ENCODE measurements around the gene POLDIP2. TPM values are rescaled to one million over a fixed set of nuclear protein-coding genes. Genes with fewer than 3 reads are reported as not detected.

POLDIP2 gene
- total RNA-seq, 1 donor from 2014 or later, result 45.9 TPM

DNA sequence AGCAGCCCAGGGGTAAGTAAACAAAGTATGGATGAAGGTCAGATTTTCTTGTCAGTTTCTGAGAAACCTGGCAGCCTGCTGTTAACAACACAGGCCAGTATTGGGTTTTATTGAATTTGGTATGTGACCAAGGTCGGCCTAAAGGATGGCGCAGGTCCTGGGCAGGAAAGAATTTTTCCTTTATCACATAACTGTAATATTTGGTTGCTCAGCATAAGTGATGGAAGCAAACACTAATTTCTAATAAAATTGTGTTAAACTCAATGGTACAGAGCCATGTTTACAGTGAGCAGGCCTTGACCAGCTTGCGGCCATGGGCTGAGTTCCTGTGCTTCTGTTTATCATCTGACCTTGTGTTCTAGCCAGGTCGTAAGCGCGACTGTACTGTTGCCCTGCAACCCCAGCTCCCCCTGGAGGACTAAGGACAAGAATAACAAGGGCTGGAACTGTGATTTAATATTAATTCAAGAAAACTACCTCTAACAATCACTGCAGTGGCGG is 10.5 kb downstream of the POLDIP2 start:
- Histone ChIP-seq H3K9me3 (no peaks in the 10 kb centered on the region), H3K4me3 (no peak overlapping the region), H3K27ac (no peak overlapping the region), H3K4me1 (peaks cover 7% of the 10 kb centered on the region), H3K36me3 (peaks cover 0 to 92% of the 10 kb centered on the region in 2 donors), H3K27me3 (no peaks in the 10 kb centered on the region)
- intact Hi-C loops (cut with DNase I), result no loop called here
- no peak for DNase-seq (ENCODE audit: extremely low spot score in 2 of 2)
- TF ChIP-seq POLR2A (IDR thresholded peaks at IDR 0.05) (no peak), POLR2AphosphoS5 (IDR thresholded peaks at IDR 0.05; ENCODE audit: insufficient read depth in 1 of 2, low read depth in 1 of 2) (no peak)
- TF ChIP-seq, protein P1, sequence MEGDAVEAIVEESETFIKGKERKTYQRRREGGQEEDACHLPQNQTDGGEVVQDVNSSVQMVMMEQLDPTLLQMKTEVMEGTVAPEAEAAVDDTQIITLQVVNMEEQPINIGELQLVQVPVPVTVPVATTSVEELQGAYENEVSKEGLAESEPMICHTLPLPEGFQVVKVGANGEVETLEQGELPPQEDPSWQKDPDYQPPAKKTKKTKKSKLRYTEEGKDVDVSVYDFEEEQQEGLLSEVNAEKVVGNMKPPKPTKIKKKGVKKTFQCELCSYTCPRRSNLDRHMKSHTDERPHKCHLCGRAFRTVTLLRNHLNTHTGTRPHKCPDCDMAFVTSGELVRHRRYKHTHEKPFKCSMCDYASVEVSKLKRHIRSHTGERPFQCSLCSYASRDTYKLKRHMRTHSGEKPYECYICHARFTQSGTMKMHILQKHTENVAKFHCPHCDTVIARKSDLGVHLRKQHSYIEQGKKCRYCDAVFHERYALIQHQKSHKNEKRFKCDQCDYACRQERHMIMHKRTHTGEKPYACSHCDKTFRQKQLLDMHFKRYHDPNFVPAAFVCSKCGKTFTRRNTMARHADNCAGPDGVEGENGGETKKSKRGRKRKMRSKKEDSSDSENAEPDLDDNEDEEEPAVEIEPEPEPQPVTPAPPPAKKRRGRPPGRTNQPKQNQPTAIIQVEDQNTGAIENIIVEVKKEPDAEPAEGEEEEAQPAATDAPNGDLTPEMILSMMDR (IDR thresholded peaks at IDR 0.05), result no peak

DNA sequence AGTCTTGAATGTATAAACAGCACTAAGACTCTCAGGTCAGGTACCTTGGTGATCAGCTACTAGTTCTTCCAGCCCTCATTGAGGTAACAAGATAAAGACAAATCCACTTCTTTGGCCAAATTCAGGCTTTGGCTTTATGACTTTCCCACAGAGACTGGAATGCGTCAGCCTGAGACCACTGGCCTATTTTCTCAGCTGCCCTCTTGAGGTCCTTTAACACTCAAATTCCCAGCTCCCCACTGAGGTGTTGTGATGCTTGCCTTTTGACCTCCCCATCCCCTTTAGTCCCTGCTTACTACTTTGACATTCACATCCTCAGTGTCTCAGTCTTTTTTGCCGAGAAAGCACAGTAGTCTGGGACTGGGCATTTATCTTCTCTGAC is 11.1 kb downstream of the POLDIP2 start:
- Histone ChIP-seq H3K4me3 (no peak overlapping the region), H3K36me3 (peaks cover 0 to 92% of the 10 kb centered on the region in 2 donors), H3K9me3 (no peaks in the 10 kb centered on the region), H3K4me1 (peaks cover 7% of the 10 kb centered on the region), H3K27me3 (no peaks in the 10 kb centered on the region), H3K27ac (no peak overlapping the region)
- DNase-seq (ENCODE audit: extremely low spot score in 2 of 2), result no peak
- intact Hi-C loops (cut with DNase I), result no loop called here
- TF ChIP-seq, protein P1 (IDR thresholded peaks at IDR 0.05), result no peak
- TF ChIP-seq POLR2AphosphoS5 (IDR thresholded peaks at IDR 0.05; ENCODE audit: insufficient read depth in 1 of 2, low read depth in 1 of 2) (no peak), POLR2A (IDR thresholded peaks at IDR 0.05) (no peak)

DNA sequence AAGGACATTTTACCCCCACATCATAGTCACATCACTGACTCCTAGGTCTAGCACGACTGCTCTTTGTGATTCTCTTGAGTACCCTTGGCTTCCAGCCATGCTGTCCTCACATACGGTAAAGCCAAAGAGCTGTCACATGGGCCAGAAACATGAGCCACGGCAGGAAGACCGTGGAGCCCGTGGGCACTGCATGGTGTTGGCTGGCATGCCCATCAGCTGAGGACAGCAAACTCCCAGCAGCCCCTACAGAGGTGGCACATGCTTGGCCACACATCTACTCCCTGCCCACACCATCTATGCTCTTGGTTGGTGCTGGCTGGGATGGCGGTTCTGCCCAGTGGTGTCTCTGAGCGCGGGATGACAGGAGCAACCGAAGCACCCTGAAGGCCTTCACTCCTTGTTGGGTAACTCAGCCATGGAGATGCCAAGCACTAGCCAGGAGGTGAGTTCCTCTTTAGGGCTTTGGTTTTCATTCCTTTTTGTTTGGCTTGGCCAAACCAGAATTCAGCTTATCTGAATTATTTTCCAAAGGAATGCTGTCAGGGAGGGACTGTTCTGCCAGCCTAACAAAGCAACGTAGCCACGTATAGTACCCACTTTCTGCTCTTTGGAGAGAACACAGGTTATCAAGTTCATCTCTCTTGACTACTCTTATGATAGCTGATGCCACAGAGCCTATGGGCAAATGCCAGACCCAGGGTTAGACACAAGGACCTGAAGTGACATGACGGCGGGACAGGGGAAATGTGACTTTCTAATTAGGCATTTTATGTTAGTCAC is 11.7 kb downstream of the POLDIP2 start:
- H3K36me3 ChIP-seq, result peaks cover 0 to 92% of the 10 kb centered on the region in 2 donors
- DNase-seq (ENCODE audit: extremely low spot score in 2 of 2), result no peak
- H3K9me3 ChIP-seq, result no peaks in the 10 kb centered on the region
- peaks cover 7% of the 10 kb centered on the region for H3K4me1 ChIP-seq
- intact Hi-C loops (cut with DNase I), result no loop called here
- H3K27me3 ChIP-seq, result no peaks in the 10 kb centered on the region
- H3K4me3 ChIP-seq, result no peak overlapping the region
- no peak overlapping the region for H3K27ac ChIP-seq
- no peak for TF ChIP-seq POLR2AphosphoS5 (IDR thresholded peaks at IDR 0.05; ENCODE audit: insufficient read depth in 1 of 2, low read depth in 1 of 2)
- TF ChIP-seq, protein P1 (IDR thresholded peaks at IDR 0.05), result no peak
- TF ChIP-seq POLR2A (IDR thresholded peaks at IDR 0.05), result no peak

DNA sequence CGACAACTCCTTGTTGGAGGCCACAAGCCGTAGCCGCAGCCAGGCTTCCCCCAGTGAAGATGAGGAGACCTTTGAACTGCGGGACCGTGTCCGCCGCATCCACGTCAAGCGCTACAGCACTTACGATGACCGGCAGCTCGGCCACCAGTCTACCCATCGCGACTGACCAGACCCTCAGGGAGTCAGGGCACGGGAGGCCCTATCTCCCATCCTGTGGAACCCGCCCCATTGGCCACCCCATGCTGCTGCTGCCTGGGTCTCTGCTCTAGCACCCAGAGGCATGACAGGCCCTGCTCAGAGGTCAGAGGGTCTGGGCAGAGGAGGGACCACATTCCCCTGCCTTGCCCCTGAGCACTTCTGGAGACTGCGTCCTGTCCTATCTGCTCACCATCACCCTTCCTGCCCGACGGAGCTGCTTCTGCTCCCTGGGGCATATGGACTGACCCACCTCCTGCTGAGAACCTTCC is 12.9 kb downstream of the POLDIP2 start:
- intact Hi-C loops (cut with DNase I), result no loop called here
- H3K36me3 ChIP-seq, result peaks cover 0 to 92% of the 10 kb centered on the region in 2 donors
- no peak for TF ChIP-seq POLR2AphosphoS5 (IDR thresholded peaks at IDR 0.05; ENCODE audit: insufficient read depth in 1 of 2, low read depth in 1 of 2)
- TF ChIP-seq, protein P1 (IDR thresholded peaks at IDR 0.05), result no peak
- no peak for TF ChIP-seq POLR2A (IDR thresholded peaks at IDR 0.05)

DNA sequence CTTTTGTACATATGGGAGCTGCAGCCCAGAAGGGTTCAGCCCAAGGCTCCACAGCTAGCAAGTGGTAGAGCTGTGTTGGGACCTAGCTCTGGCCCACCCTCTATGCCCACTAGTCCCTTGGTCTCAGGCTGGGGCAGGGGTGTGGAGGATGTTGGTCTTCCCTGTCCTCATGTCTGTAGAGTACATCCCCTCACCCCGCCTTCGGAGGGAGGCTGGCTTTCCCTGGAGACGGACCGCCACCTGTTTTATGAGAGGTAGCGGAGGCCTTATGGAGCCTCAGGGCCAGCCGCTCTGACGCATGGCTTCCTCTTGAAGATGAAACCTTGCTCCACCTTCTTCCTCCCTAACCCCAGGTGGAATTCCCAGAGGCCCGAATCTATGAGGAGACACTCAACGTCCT is 13.3 kb downstream of the POLDIP2 start:
- Histone ChIP-seq H3K36me3 (peaks cover 0 to 91% of the 10 kb centered on the region in 2 donors), H3K4me1 (peaks cover 20% of the 10 kb centered on the region), H3K27ac (no peak overlapping the region), H3K27me3 (no peaks in the 10 kb centered on the region), H3K4me3 (no peak overlapping the region), H3K9me3 (no peaks in the 10 kb centered on the region)
- intact Hi-C loops (cut with DNase I), result no loop called here
- DNase-seq (ENCODE audit: extremely low spot score in 2 of 2), result no peak
- TF ChIP-seq POLR2AphosphoS5 (IDR thresholded peaks at IDR 0.05; ENCODE audit: insufficient read depth in 1 of 2, low read depth in 1 of 2), result no peak
- TF ChIP-seq, protein P1 (IDR thresholded peaks at IDR 0.05), result no peak
- no peak for TF ChIP-seq POLR2A (IDR thresholded peaks at IDR 0.05)

More for the DNA sequence above, 12.9 kb downstream of the POLDIP2 start:
- no peak for DNase-seq (ENCODE audit: extremely low spot score in 2 of 2)
- Histone ChIP-seq H3K4me1 (peaks cover 17% of the 10 kb centered on the region), H3K4me3 (no peak overlapping the region), H3K27ac (no peak overlapping the region), H3K27me3 (no peaks in the 10 kb centered on the region), H3K9me3 (no peaks in the 10 kb centered on the region)

All from vagina (tissue), 2 donors.